GM21786 (cell line): Measurements from ENCODE around the gene PPFIBP1.

Source experiments
- ATAC-seq: cut with Tn5 transposase; IDR thresholded peaks from one replicate; pipeline ENCODE4 v1.9.1; 2021; ENCODE audit not compliant: unreplicated experiment

The PPFIBP1 gene

GRCh38 chr12:27523642-27524493 lies at the start of gene PPFIBP1:
TSS of gene PPFIBP1 (plus strand) at chr12:27524206. CDS start at chr12:27633397, 109,191 bp downstream.
- peak; percentile 90 for ATAC-seq

- no peak for ATAC-seq
These were observed 49.7 kb upstream of the PPFIBP1 start for GRCh38 chr12:27474344-27474743.

- ATAC-seq: no peak
These were observed 47.0 kb upstream of the PPFIBP1 start for GRCh38 chr12:27477049-27477448.

- no peak for ATAC-seq
These were observed 45.1 kb upstream of the PPFIBP1 start for GRCh38 chr12:27478949-27479348.

- ATAC-seq: no peak
These were observed 44.0 kb upstream of the PPFIBP1 start for GRCh38 chr12:27480016-27480415.

GRCh38 chr12:27486961-27487360 lies 37.0 kb upstream of the PPFIBP1 start:
- no peak for ATAC-seq

GRCh38 chr12:27488479-27488878 lies 35.5 kb upstream of the PPFIBP1 start:
- no peak for ATAC-seq

GRCh38 chr12:27491226-27491625 lies 32.8 kb upstream of the PPFIBP1 start:
- no peak for ATAC-seq

- ATAC-seq: no peak
These were observed 30.6 kb upstream of the PPFIBP1 start for GRCh38 chr12:27493260-27493940.

GRCh38 chr12:27497446-27497845 lies 26.6 kb upstream of the PPFIBP1 start:
- ATAC-seq: no peak

GRCh38 chr12:27498149-27498548 lies 25.9 kb upstream of the PPFIBP1 start:
- ATAC-seq: peak; percentile 70

GRCh38 chr12:27498761-27499160 lies 25.2 kb upstream of the PPFIBP1 start:
- ATAC-seq: no peak

- no peak for ATAC-seq
These were observed 24.6 kb upstream of the PPFIBP1 start for GRCh38 chr12:27499377-27499776.

GRCh38 chr12:27500546-27500945 lies 23.5 kb upstream of the PPFIBP1 start:
- no peak for ATAC-seq

GRCh38 chr12:27502021-27502435 lies 22.0 kb upstream of the PPFIBP1 start:
- no peak for ATAC-seq

GRCh38 chr12:27504507-27504906 lies 19.5 kb upstream of the PPFIBP1 start:
- ATAC-seq: no peak

- ATAC-seq: no peak
These were observed 18.9 kb upstream of the PPFIBP1 start for GRCh38 chr12:27505109-27505508.

GRCh38 chr12:27505761-27506160 lies 18.2 kb upstream of the PPFIBP1 start:
- no peak for ATAC-seq

GRCh38 chr12:27506645-27507189 lies 17.3 kb upstream of the PPFIBP1 start:
- ATAC-seq: no peak

GRCh38 chr12:27508736-27509431 lies 15.1 kb upstream of the PPFIBP1 start:
- no peak for ATAC-seq

GRCh38 chr12:27511031-27511722 lies 12.8 kb upstream of the PPFIBP1 start:
- no peak for ATAC-seq
